Measurements from ENCODE around the gene BRPF1.

- TF ChIP-seq CTCF (IDR thresholded peaks at IDR 0.05 in 8 of 11, conservative IDR thresholded peaks at IDR 0.05 in 3 of 11) (no peak), POLR2AphosphoS5 (IDR thresholded peaks at IDR 0.05) (no peak)
Measured at GRCh38 chr3:9682096-9682495, 49.4 kb upstream of the BRPF1 start.

Data from spleen (tissue), 7 donors.